ENCODE data around the gene ANXA2.
"Not testable (repeated sequence)": the region's sequence is repeated elsewhere in the genome, so short reads cannot be mapped to it uniquely, and the experiment has no call there.

DNA sequence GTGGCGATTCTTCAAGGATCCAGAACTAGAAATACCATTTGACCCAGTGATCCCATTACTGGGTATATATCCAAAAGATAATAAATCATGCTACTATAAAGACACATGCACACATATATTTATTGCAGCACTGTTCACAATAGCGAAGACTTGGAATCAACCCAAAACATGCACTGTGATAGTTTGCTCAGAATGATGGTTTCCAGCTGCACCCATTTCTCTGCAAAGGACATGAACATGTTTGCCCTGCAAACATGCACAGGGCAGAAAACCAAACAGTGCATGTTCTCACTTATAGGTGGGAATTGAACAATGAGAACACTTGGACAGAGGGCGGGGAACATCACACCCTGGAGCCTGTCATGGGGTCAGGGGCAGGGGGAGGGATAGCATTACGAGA lies 62.5 kb downstream of the ANXA2 start:
- TF ChIP-seq, protein P1, sequence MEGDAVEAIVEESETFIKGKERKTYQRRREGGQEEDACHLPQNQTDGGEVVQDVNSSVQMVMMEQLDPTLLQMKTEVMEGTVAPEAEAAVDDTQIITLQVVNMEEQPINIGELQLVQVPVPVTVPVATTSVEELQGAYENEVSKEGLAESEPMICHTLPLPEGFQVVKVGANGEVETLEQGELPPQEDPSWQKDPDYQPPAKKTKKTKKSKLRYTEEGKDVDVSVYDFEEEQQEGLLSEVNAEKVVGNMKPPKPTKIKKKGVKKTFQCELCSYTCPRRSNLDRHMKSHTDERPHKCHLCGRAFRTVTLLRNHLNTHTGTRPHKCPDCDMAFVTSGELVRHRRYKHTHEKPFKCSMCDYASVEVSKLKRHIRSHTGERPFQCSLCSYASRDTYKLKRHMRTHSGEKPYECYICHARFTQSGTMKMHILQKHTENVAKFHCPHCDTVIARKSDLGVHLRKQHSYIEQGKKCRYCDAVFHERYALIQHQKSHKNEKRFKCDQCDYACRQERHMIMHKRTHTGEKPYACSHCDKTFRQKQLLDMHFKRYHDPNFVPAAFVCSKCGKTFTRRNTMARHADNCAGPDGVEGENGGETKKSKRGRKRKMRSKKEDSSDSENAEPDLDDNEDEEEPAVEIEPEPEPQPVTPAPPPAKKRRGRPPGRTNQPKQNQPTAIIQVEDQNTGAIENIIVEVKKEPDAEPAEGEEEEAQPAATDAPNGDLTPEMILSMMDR (IDR thresholded peaks at IDR 0.05) = not testable (repeated sequence)
- TF ChIP-seq POLR2AphosphoS5 (IDR thresholded peaks at IDR 0.05; ENCODE audit: low read depth, low read length); SIN3A (IDR thresholded peaks at IDR 0.05; ENCODE audit: borderline replicate concordance, insufficient read depth, low read depth, low read length): not testable (repeated sequence)
- TF ChIP-seq, protein P2, sequence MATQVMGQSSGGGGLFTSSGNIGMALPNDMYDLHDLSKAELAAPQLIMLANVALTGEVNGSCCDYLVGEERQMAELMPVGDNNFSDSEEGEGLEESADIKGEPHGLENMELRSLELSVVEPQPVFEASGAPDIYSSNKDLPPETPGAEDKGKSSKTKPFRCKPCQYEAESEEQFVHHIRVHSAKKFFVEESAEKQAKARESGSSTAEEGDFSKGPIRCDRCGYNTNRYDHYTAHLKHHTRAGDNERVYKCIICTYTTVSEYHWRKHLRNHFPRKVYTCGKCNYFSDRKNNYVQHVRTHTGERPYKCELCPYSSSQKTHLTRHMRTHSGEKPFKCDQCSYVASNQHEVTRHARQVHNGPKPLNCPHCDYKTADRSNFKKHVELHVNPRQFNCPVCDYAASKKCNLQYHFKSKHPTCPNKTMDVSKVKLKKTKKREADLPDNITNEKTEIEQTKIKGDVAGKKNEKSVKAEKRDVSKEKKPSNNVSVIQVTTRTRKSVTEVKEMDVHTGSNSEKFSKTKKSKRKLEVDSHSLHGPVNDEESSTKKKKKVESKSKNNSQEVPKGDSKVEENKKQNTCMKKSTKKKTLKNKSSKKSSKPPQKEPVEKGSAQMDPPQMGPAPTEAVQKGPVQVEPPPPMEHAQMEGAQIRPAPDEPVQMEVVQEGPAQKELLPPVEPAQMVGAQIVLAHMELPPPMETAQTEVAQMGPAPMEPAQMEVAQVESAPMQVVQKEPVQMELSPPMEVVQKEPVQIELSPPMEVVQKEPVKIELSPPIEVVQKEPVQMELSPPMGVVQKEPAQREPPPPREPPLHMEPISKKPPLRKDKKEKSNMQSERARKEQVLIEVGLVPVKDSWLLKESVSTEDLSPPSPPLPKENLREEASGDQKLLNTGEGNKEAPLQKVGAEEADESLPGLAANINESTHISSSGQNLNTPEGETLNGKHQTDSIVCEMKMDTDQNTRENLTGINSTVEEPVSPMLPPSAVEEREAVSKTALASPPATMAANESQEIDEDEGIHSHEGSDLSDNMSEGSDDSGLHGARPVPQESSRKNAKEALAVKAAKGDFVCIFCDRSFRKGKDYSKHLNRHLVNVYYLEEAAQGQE (IDR thresholded peaks at IDR 0.05; ENCODE audit: insufficient read depth in 1 of 2, low read depth in 2 of 2, low read length in 1 of 2) = not testable (repeated sequence)

All from Panc1 (cell line).